A549 (cell line): ENCODE data around the gene TIGD6. TPM values are rescaled to one million over a fixed set of nuclear protein-coding genes. Genes with fewer than 3 reads are reported as not detected.
"Not testable (repeated sequence)": the region's sequence is repeated elsewhere in the genome, so short reads cannot be mapped to it uniquely, and the experiment has no call there.

Experiments
- ATAC-seq, 2 experiments: fragments of 200-7000 bp in 1 of 2; fragments of >200 bp in 1 of 2; cut with Nextera tagmentation in 1 of 2; cut with Tn5 transposase in 1 of 2; 3 replicates each; pipeline versions ENCODE4 v1.8.0 to v1.9.1; 2018 to 2020; ENCODE audit warnings: mild to moderate bottlenecking in 1 of 2, moderate library complexity in 1 of 2
- CTCF ChIA-PET: fragments of 300-600 bp; sonication (Branson Sonifier 250); formaldehyde crosslinking; extraction: SDS; loops from one replicate; lab custom pipeline; 2021; ENCODE audit warnings: antibody characterized with exemption, inconsistent platforms; lab: Yijun Ruan, JAX
- POLR2A ChIA-PET: fragments of 350-600 bp; formaldehyde crosslinking; extraction: SDS; loops from one replicate; lab custom pipeline; 2021; ENCODE audit warnings: antibody characterized with exemption, inconsistent platforms; lab: Yijun Ruan, JAX
- DNase-seq, 2 experiments: peaks; one replicate each; pipeline versions ENCODE4 v3.0.0 to v3.0.0-alpha.2; 2011 to 2016; ENCODE audit warnings: low read depth in 1 of 2, low spot score in 1 of 2
- FAIRE-seq: peaks from 2 replicates; lab custom pipeline; 2011; peaks lifted over from hg19 to GRCh38; lab: Jason Lieb, UNC
- H3K27ac ChIP-seq, 2 experiments: fragments of >200 bp; sonication (Bioruptor Twin); formaldehyde crosslinking; 3 replicates each; pipeline ENCODE4 v1.5.1; 2016 to 2017
- H3K4me1 ChIP-seq: fragments of >200 bp; sonication (Bioruptor Twin); formaldehyde crosslinking; 3 replicates; pipeline ENCODE4 v1.6.1; 2016
- H3K4me2 ChIP-seq: fragments of >200 bp; sonication (Bioruptor Twin); formaldehyde crosslinking; 3 replicates; pipeline ENCODE4 v1.6.1; 2016
- H3K4me3 ChIP-seq: fragments of >200 bp; sonication (Bioruptor Twin); formaldehyde crosslinking; 3 replicates; pipeline ENCODE4 v1.5.1; 2016
- H3K9me3 ChIP-seq: fragments of >200 bp; sonication (Bioruptor Twin); formaldehyde crosslinking; 3 replicates; pipeline ENCODE4 v1.6.1; 2016
- CHD2 ChIP-seq: fragments of 150-350 bp; IDR thresholded peaks from 2 replicates; pipeline ENCODE4 v1.6.1; 2014; ENCODE audit warnings: low read length; ENCODE audit not compliant: partially characterized antibody
- CHD4 ChIP-seq: fragments of 200-600 bp; sonication (generic); IDR thresholded peaks from 2 replicates; pipeline ENCODE4 v1.6.1; 2016; ENCODE audit warnings: antibody characterized with exemption, mild to moderate bottlenecking, borderline replicate concordance
- CTCF ChIP-seq: fragments of >200 bp; sonication (Bioruptor Twin); formaldehyde crosslinking; IDR thresholded peaks from 3 replicates; pipeline ENCODE4 v1.5.1; 2016
- EHF ChIP-seq: fragments of 250-450 bp; sonication (Bioruptor Pico); IDR thresholded peaks from 2 replicates; pipeline ENCODE4 v1.5.0; 2020; ENCODE audit warnings: mild to moderate bottlenecking
- ELK1 ChIP-seq: fragments of 150-350 bp; IDR thresholded peaks from 2 replicates; pipeline ENCODE4 v1.6.1; 2014; ENCODE audit warnings: low read depth, mild to moderate bottlenecking, low read length
- ESRRA ChIP-seq: fragments of 150-350 bp; IDR thresholded peaks from 2 replicates; pipeline ENCODE4 v1.6.1; 2014; ENCODE audit warnings: mild to moderate bottlenecking, low read length, borderline replicate concordance
- FOSL2 ChIP-seq, 2 experiments: fragments of 450-650 bp in 1 of 2; fragments of >200 bp in 1 of 2; sonication (Bioruptor Twin) in 1 of 2; formaldehyde crosslinking; IDR thresholded peaks; 2 replicates each; pipeline versions ENCODE4 v1.5.0 to v1.6.1; 2016 to 2020; ENCODE audit warnings: mild to moderate bottlenecking in 1 of 2, moderate library complexity in 1 of 2
- GATA3 ChIP-seq: IDR thresholded peaks from 2 replicates; pipeline ENCODE4 v1.6.1; 2012; ENCODE audit warnings: borderline replicate concordance
- HDAC2 ChIP-seq: fragments of 200-600 bp; sonication (generic); IDR thresholded peaks from 2 replicates; pipeline ENCODE4 v1.6.1; 2016
- HOXB5 ChIP-seq: fragments of 250-450 bp; sonication (Bioruptor Pico); IDR thresholded peaks from 2 replicates; pipeline ENCODE4 v1.5.0; 2020; ENCODE audit warnings: mild to moderate bottlenecking, moderate library complexity
- MAFK ChIP-seq: fragments of 450-650 bp; IDR thresholded peaks from 2 replicates; pipeline ENCODE4 v1.6.1; 2014; ENCODE audit not compliant: partially characterized antibody
- MYC ChIP-seq: IDR thresholded peaks from 2 replicates; pipeline ENCODE4 v1.6.1; 2012; ENCODE audit warnings: mild to moderate bottlenecking, inconsistent platforms, low read length, improper control_type of control experiment, borderline replicate concordance
- POLR2A ChIP-seq: IDR thresholded peaks from 2 replicates; pipeline ENCODE4 v1.6.1; 2012; ENCODE audit warnings: mild to moderate bottlenecking, low read length
- POLR2AphosphoS2 ChIP-seq: conservative IDR thresholded peaks from 2 replicates; pipeline ENCODE4 v1.6.1; 2012; ENCODE audit warnings: low read length, improper control_type of control experiment, inconsistent platforms
- RCOR1 ChIP-seq: fragments of 150-350 bp; IDR thresholded peaks from 2 replicates; pipeline ENCODE4 v1.6.1; 2014; ENCODE audit warnings: antibody characterized with exemption, low read length, low read depth
- REST ChIP-seq: fragments of 200-600 bp; sonication (generic); IDR thresholded peaks from 2 replicates; pipeline ENCODE4 v1.6.1; 2016; ENCODE audit warnings: antibody characterized with exemption, mild to moderate bottlenecking, moderate library complexity
- RFX5 ChIP-seq: fragments of 450-650 bp; IDR thresholded peaks from 2 replicates; pipeline ENCODE4 v1.7.1; 2014; ENCODE audit warnings: antibody characterized with exemption, mild to moderate bottlenecking, moderate library complexity
- WGBS: methylation state at CpG from one replicate; pipeline ENCODE4 v1.1.6; 2017; ENCODE audit errors: missing lambda C conversion rate; 5-methylcytosine and 5-hydroxymethylcytosine counted together
- polyA plus RNA-seq, 4 experiments: library from polyadenylated mRNA; depleted of rRNA in 3 of 4; stranded (reverse); fragments of >200 nt; fragmentation: RNase III in 1 of 4; extraction: RNeasy Plus Mini Kit Qiagen cat#74134 plus additional on column Dnase treatment in 1 of 4; gene quantifications; 2 replicates in 3 of 4; 3 replicates in 1 of 4; pipeline ENCODE4 v1.2.3, GENCODE V29; 2011 to 2017

The TIGD6 gene
- polyA plus RNA-seq, 2 of the 4 experiments (the other 2 are of a cell fraction), result 4.3 to 7.3 TPM

GRCh38 chr5:150035139-150035895, 34.9 kb upstream of the TIGD6 start:
- TF ChIP-seq RCOR1 (no peak), CTCF (no peak), MYC (no peak), MAFK (peak; percentile 63), CHD4 (no peak), RFX5 (no peak)
- no peak overlapping the region for H3K27ac ChIP-seq
- H3K4me3 ChIP-seq, result no peak overlapping the region
- ATAC-seq (no peak), DNase-seq (no peak), FAIRE-seq (no peak)
- H3K4me1 ChIP-seq, result peaks cover 19% of the 10 kb centered on the region
- POLR2A ChIA-PET, result interaction anchor here (2.1 kb wide), 1 partner anchor 35 kb away, joined by 8 read pairs; the partner anchor contains the start of genes HMGXB3 and TIGD6
- H3K4me2 ChIP-seq, result no peak overlapping the region
- CTCF ChIA-PET, result interaction anchor here (0.7 to 2.5 kb wide), 10 partner anchors 10 to 183 kb away, joined by 3 to 11 read pairs (median 4); no protein-coding TSS in a partner anchor
- no peaks in the 10 kb centered on the region for H3K9me3 ChIP-seq
- WGBS, result 84% methylated on average over 7 of the region's 7 CpGs

GRCh38 chr5:150034662-150035061, 34.2 kb upstream of the TIGD6 start:
- Histone ChIP-seq H3K4me3 (no peak overlapping the region), H3K4me1 (peaks cover 19% of the 10 kb centered on the region), H3K9me3 (no peaks in the 10 kb centered on the region), H3K27ac (no peak overlapping the region), H3K4me2 (no peak overlapping the region)
- CTCF ChIA-PET, result interaction anchor here (0.7 to 2.5 kb wide), 5 partner anchors 11 to 184 kb away, joined by 3 to 11 read pairs (median 4); no protein-coding TSS in a partner anchor
- POLR2A ChIA-PET, result no interaction called here
- no peak for TF ChIP-seq FOSL2 (IDR thresholded peaks at IDR 0.05)
- no peak for TF ChIP-seq FOSL2 (CRISPR knock-in tag; IDR thresholded peaks at IDR 0.05)
- TF ChIP-seq POLR2A, result no peak
- TF ChIP-seq CHD2, result no peak
- TF ChIP-seq HDAC2, result no peak
- TF ChIP-seq ESRRA, result no peak
- no peak for TF ChIP-seq GATA3
- TF ChIP-seq POLR2AphosphoS2, result no peak
- TF ChIP-seq REST, result no peak
- DNase-seq, result no peak
- ATAC-seq, result no peak
- 93% methylated on average over 4 of the region's 4 CpGs for WGBS
- no peak for FAIRE-seq

- ATAC-seq, result no peak
- Histone ChIP-seq H3K4me3 (no peak overlapping the region), H3K4me1 (peaks cover 19% of the 10 kb centered on the region), H3K9me3 (no peaks in the 10 kb centered on the region), H3K4me2 (no peak overlapping the region), H3K27ac (no peak overlapping the region)
- WGBS, result 93% methylated on average over 4 of the region's 4 CpGs
- TF ChIP-seq HOXB5 (CRISPR knock-in tag) (no peak), ELK1 (no peak), EHF (no peak)
- FAIRE-seq, result no peak
- ChIA-PET POLR2A (no interaction called here), CTCF (interaction anchor here (0.8 to 2.5 kb wide), 2 partner anchors 71 to 185 kb away, joined by 3 to 11 read pairs; no protein-coding TSS in a partner anchor)
- no peak for DNase-seq
These were observed 32.9 kb upstream of the TIGD6 start for GRCh38 chr5:150033334-150033733.

GRCh38 chr5:150028047-150028446, 27.6 kb upstream of the TIGD6 start:
- 70% methylated on average over 1 of the region's 1 CpG for WGBS
- H3K27ac ChIP-seq, H3K4me1 ChIP-seq, H3K9me3 ChIP-seq, H3K4me3 ChIP-seq, ATAC-seq, DNase-seq, FAIRE-seq, H3K4me2 ChIP-seq, POLR2A ChIA-PET: not testable (repeated sequence)
- CTCF ChIA-PET, result interaction anchor here (1.1 to 4.2 kb wide), 2 partner anchors 12 to 37 kb away, joined by 3 to 11 read pairs; no protein-coding TSS in a partner anchor
